ENCODE results near the gene PARP12.

PARP12 gene

GRCh38 chr7:140058517-140058916, 4.2 kb downstream of the PARP12 start:
- no peak for DNase-seq

GRCh38 chr7:140057143-140057535, 5.6 kb downstream of the PARP12 start:
- no peak for DNase-seq

- DNase-seq: no peak
These were observed 6.2 kb downstream of the PARP12 start for GRCh38 chr7:140056431-140057142.

- no peak for DNase-seq
These were observed 6.9 kb downstream of the PARP12 start for GRCh38 chr7:140055833-140056232.

- no peak for DNase-seq
These were observed 8.0 kb downstream of the PARP12 start for GRCh38 chr7:140054751-140055150.

GRCh38 chr7:140053812-140054539, 8.8 kb downstream of the PARP12 start:
- no peak for DNase-seq

- no peak for DNase-seq
These were observed 10.9 kb downstream of the PARP12 start for GRCh38 chr7:140051820-140052219.

- no peak for DNase-seq
These were observed 12.7 kb downstream of the PARP12 start for GRCh38 chr7:140050100-140050499.

- DNase-seq: no peak
These were observed 13.3 kb downstream of the PARP12 start for GRCh38 chr7:140049339-140050024.

GRCh38 chr7:140048989-140049338, 13.8 kb downstream of the PARP12 start:
- no peak for DNase-seq

GRCh38 chr7:140048138-140048537, 14.6 kb downstream of the PARP12 start:
- DNase-seq: no peak

GRCh38 chr7:140047197-140047596, 15.6 kb downstream of the PARP12 start:
- DNase-seq: no peak

- no peak for DNase-seq
These were observed 17.1 kb downstream of the PARP12 start for GRCh38 chr7:140045697-140046096.

GRCh38 chr7:140044251-140044650, 18.5 kb downstream of the PARP12 start:
- no peak for DNase-seq

GRCh38 chr7:140042386-140042670, 20.4 kb downstream of the PARP12 start:
- DNase-seq: peak; percentile 17

GRCh38 chr7:140041659-140042385, 20.9 kb downstream of the PARP12 start:
- DNase-seq: peak; percentile 19

- peak; percentile 19 for DNase-seq
These were observed 22.9 kb downstream of the PARP12 start for GRCh38 chr7:140039896-140040295.

GRCh38 chr7:140039066-140039465, 23.7 kb downstream of the PARP12 start:
- DNase-seq: peak; percentile 33

GRCh38 chr7:140036224-140036962, 26.4 kb downstream of the PARP12 start:
- DNase-seq: no peak

GRCh38 chr7:140035400-140036223, 27.1 kb downstream of the PARP12 start:
- DNase-seq: no peak

GRCh38 chr7:140034421-140034820, 28.3 kb downstream of the PARP12 start:
- DNase-seq: no peak
